HepG2 (cell line): ENCODE measurements around the gene GGT7. TPM values are rescaled to one million over a fixed set of nuclear protein-coding genes. Genes with fewer than 3 reads are reported as not detected.

Experiments used
- BRD4 ChIP-seq: sonication (generic); formaldehyde crosslinking; IDR thresholded peaks from 2 replicates; pipeline ENCODE4 v1.4.0; 2020; ENCODE audit warnings: missing genetic modification reagents
- DR1 ChIP-seq: sonication (generic); formaldehyde crosslinking; IDR thresholded peaks from 2 replicates; pipeline ENCODE4 v1.8.0; 2021; ENCODE audit warnings: mild to moderate bottlenecking, missing genetic modification reagents, inconsistent platforms
- JDP2 ChIP-seq: sonication (generic); formaldehyde crosslinking; IDR thresholded peaks from 2 replicates; pipeline ENCODE4 v1.8.1; 2022; ENCODE audit warnings: missing genetic modification reagents, borderline replicate concordance
- NFATC3 ChIP-seq: sonication (generic); formaldehyde crosslinking; IDR thresholded peaks from 2 replicates; pipeline ENCODE4 v1.5.1; 2020; ENCODE audit warnings: mild to moderate bottlenecking, missing genetic modification reagents
- NR1H2 ChIP-seq: sonication (generic); formaldehyde crosslinking; IDR thresholded peaks from 2 replicates; pipeline ENCODE4 v1.8.1; 2022; ENCODE audit warnings: low read depth, missing genetic modification reagents, borderline replicate concordance
- NR2C2 ChIP-seq: sonication (generic); formaldehyde crosslinking; IDR thresholded peaks from 2 replicates; pipeline ENCODE4 v1.4.0; 2020; ENCODE audit warnings: missing genetic modification reagents, mild to moderate bottlenecking, moderate library complexity, borderline replicate concordance
- PLRG1 ChIP-seq: fragments of 450-650 bp; conservative IDR thresholded peaks from 2 replicates; pipeline ENCODE4 v1.6.1; 2016
- PRMT3 ChIP-seq: sonication (generic); formaldehyde crosslinking; IDR thresholded peaks from 2 replicates; pipeline ENCODE4 v1.8.1; 2022; ENCODE audit warnings: low read depth, mild to moderate bottlenecking, moderate library complexity, missing genetic modification reagents, borderline replicate concordance
- SIN3A ChIP-seq: IDR thresholded peaks from 2 replicates; pipeline ENCODE4 v1.6.1; 2011; ENCODE audit warnings: low read depth, mild to moderate bottlenecking, control low read depth, low read length, borderline replicate concordance
- SNAPC2 ChIP-seq: sonication (generic); formaldehyde crosslinking; IDR thresholded peaks from 2 replicates; pipeline ENCODE4 v1.8.1; 2022; ENCODE audit warnings: mild to moderate bottlenecking, missing genetic modification reagents
- TCF7L2 ChIP-seq: IDR thresholded peaks from 2 replicates; pipeline ENCODE4 v1.6.1; 2011; ENCODE audit warnings: mild to moderate bottlenecking, low read depth, low read length, moderate library complexity
- WIZ ChIP-seq: sonication (generic); formaldehyde crosslinking; IDR thresholded peaks from 2 replicates; pipeline ENCODE4 v1.5.1; 2020; ENCODE audit warnings: mild to moderate bottlenecking, missing genetic modification reagents
- ZBTB3 ChIP-seq: sonication (generic); formaldehyde crosslinking; IDR thresholded peaks from 2 replicates; pipeline ENCODE4 v1.4.0; 2020; ENCODE audit warnings: low read depth, mild to moderate bottlenecking, moderate library complexity, missing genetic modification reagents, borderline replicate concordance
- ZNF234 ChIP-seq: sonication (generic); formaldehyde crosslinking; conservative IDR thresholded peaks from 2 replicates; pipeline ENCODE4 v1.5.1; 2020; ENCODE audit warnings: mild to moderate bottlenecking, missing genetic modification reagents
- ZNF776 ChIP-seq: sonication (generic); formaldehyde crosslinking; IDR thresholded peaks from 2 replicates; pipeline ENCODE4 v1.4.0; 2020; ENCODE audit warnings: mild to moderate bottlenecking, missing genetic modification reagents
- ZNF816 ChIP-seq: sonication (generic); formaldehyde crosslinking; IDR thresholded peaks from 2 replicates; pipeline ENCODE4 v1.8.0; 2022; ENCODE audit warnings: missing genetic modification reagents, mild to moderate bottlenecking, borderline replicate concordance
- ZNF83 ChIP-seq: sonication (generic); formaldehyde crosslinking; IDR thresholded peaks from 2 replicates; pipeline ENCODE4 v1.4.0; 2020; ENCODE audit warnings: missing genetic modification reagents, mild to moderate bottlenecking, borderline replicate concordance
- ZNF891 ChIP-seq: sonication (generic); formaldehyde crosslinking; IDR thresholded peaks from 2 replicates; pipeline ENCODE4 v1.5.0; 2020; ENCODE audit warnings: mild to moderate bottlenecking, missing genetic modification reagents
- polyA plus RNA-seq, 8 experiments: library from polyadenylated mRNA; depleted of rRNA in 3 of 8; stranded (reverse) in 7 of 8; unstranded in 1 of 8; fragments of >200 nt; fragmentation: Illumina TruSeq in 4 of 8; extraction: Trizol in 4 of 8; gene quantifications; 2 replicates each; pipeline versions ENCODE4 v1.2.1 to v1.2.3, GENCODE V29; 2011 to 2016; ENCODE audit warnings: low read depth in 4 of 8, missing spikeins in 1 of 8, mixed read lengths in 1 of 8; ENCODE audit not compliant: insufficient read depth in 1 of 8
- total RNA-seq, 5 experiments: library from RNA; depleted of rRNA; stranded (reverse); fragments of >200 nt; fragmentation: Illumina TruSeq; extraction: Trizol; gene quantifications; 2 replicates each; pipeline ENCODE4 v1.2.3, GENCODE V29; 2016; ENCODE audit warnings: low read depth in 1 of 5
- TF ChIP-seq, protein P1 (sequence below): sonication (generic); formaldehyde crosslinking; IDR thresholded peaks from 2 replicates; pipeline ENCODE4; 2020; ENCODE audit warnings: missing genetic modification reagents, mild to moderate bottlenecking, borderline replicate concordance
- TF ChIP-seq, protein P2 (sequence below): sonication (generic); formaldehyde crosslinking; IDR thresholded peaks from 2 replicates; pipeline ENCODE4 v1.5.0; 2020; ENCODE audit warnings: mild to moderate bottlenecking, missing genetic modification reagents, borderline replicate concordance
- TF ChIP-seq, protein P3 (sequence below): sonication (generic); formaldehyde crosslinking; IDR thresholded peaks from 2 replicates; pipeline ENCODE4 v1.8.1; 2023; ENCODE audit warnings: mild to moderate bottlenecking, missing genetic modification reagents
- TF ChIP-seq, protein P4 (sequence below): sonication (generic); formaldehyde crosslinking; IDR thresholded peaks from 2 replicates; pipeline ENCODE4 v1.4.0; 2020; ENCODE audit warnings: mild to moderate bottlenecking, missing genetic modification reagents

Gene GGT7
- total and polyA plus RNA-seq, 2 of the 13 experiments (the other 11 are each of a cell fraction or from before 2014, with no cell fraction given), result 6.6 to 23.0 TPM

DNA sequence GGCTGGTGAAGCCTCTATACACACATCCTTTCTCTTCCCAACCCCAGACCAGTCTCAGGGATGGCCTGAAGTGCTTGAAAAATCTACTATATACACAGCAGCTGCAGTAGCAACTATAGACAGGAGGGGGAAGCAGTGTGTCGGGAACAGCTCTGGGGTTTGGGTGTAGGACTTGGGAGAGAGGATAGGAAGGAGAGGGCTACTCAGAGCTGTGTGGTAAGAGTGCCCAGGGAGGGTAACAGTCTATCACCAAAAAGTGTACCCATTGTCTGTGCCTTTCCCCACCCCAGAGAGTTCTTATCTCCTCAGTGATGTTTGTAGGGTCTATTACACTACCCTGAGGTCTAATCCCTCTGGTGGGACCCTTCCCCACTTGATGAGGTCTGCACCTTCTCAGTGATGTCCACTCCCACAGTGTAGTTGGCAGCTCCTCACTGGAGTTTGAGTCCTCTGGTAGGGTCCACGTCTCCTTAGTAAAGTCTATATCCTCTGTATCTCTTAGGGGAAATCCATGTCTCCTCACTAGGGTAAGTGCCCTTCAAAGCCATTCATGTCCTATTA is 1.5 kb upstream of the GGT7 start (continued):
- TF ChIP-seq SIN3A (no peak), BRD4 (CRISPR knock-in tag) (no peak), DR1 (CRISPR knock-in tag) (no peak), ZNF234 (CRISPR knock-in tag) (no peak), ZNF891 (CRISPR knock-in tag) (no peak), ZBTB3 (CRISPR knock-in tag) (no peak), PLRG1 (no peak), WIZ (CRISPR knock-in tag) (no peak), NFATC3 (peak; percentile 80; the same call in 1 of the 2 replicates), NR2C2 (CRISPR knock-in tag) (no peak), PRMT3 (CRISPR knock-in tag) (no peak), SNAPC2 (no peak), ZNF83 (CRISPR knock-in tag) (0 out of 2 replicates have a peak, but pooled peaks have one; percentile 52), ZNF816 (CRISPR knock-in tag) (no peak), TCF7L2 (no peak), ZNF776 (CRISPR knock-in tag) (no peak), NR1H2 (no peak), JDP2 (CRISPR knock-in tag) (no peak)
- TF ChIP-seq, protein P1, sequence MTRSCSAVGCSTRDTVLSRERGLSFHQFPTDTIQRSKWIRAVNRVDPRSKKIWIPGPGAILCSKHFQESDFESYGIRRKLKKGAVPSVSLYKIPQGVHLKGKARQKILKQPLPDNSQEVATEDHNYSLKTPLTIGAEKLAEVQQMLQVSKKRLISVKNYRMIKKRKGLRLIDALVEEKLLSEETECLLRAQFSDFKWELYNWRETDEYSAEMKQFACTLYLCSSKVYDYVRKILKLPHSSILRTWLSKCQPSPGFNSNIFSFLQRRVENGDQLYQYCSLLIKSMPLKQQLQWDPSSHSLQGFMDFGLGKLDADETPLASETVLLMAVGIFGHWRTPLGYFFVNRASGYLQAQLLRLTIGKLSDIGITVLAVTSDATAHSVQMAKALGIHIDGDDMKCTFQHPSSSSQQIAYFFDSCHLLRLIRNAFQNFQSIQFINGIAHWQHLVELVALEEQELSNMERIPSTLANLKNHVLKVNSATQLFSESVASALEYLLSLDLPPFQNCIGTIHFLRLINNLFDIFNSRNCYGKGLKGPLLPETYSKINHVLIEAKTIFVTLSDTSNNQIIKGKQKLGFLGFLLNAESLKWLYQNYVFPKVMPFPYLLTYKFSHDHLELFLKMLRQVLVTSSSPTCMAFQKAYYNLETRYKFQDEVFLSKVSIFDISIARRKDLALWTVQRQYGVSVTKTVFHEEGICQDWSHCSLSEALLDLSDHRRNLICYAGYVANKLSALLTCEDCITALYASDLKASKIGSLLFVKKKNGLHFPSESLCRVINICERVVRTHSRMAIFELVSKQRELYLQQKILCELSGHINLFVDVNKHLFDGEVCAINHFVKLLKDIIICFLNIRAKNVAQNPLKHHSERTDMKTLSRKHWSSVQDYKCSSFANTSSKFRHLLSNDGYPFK (CRISPR knock-in tag), result no peak
- TF ChIP-seq, protein P2, sequence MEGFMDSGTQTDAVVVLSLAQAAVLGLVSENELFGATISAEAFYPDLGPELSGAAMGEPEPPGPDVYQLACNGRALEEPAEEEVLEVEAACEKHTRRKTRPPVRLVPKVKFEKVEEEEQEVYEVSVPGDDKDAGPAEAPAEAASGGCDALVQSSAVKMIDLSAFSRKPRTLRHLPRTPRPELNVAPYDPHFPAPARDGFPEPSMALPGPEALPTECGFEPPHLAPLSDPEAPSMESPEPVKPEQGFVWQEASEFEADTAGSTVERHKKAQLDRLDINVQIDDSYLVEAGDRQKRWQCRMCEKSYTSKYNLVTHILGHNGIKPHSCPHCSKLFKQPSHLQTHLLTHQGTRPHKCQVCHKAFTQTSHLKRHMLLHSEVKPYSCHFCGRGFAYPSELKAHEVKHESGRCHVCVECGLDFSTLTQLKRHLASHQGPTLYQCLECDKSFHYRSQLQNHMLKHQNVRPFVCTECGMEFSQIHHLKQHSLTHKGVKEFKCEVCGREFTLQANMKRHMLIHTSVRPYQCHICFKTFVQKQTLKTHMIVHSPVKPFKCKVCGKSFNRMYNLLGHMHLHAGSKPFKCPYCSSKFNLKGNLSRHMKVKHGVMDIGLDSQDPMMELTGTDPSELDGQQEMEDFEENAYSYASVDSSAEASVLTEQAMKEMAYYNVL (CRISPR knock-in tag), result no peak
- TF ChIP-seq, protein P3, sequence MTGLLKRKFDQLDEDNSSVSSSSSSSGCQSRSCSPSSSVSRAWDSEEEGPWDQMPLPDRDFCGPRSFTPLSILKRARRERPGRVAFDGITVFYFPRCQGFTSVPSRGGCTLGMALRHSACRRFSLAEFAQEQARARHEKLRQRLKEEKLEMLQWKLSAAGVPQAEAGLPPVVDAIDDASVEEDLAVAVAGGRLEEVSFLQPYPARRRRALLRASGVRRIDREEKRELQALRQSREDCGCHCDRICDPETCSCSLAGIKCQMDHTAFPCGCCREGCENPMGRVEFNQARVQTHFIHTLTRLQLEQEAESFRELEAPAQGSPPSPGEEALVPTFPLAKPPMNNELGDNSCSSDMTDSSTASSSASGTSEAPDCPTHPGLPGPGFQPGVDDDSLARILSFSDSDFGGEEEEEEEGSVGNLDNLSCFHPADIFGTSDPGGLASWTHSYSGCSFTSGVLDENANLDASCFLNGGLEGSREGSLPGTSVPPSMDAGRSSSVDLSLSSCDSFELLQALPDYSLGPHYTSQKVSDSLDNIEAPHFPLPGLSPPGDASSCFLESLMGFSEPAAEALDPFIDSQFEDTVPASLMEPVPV (CRISPR knock-in tag), result no peak
- TF ChIP-seq, protein P4, sequence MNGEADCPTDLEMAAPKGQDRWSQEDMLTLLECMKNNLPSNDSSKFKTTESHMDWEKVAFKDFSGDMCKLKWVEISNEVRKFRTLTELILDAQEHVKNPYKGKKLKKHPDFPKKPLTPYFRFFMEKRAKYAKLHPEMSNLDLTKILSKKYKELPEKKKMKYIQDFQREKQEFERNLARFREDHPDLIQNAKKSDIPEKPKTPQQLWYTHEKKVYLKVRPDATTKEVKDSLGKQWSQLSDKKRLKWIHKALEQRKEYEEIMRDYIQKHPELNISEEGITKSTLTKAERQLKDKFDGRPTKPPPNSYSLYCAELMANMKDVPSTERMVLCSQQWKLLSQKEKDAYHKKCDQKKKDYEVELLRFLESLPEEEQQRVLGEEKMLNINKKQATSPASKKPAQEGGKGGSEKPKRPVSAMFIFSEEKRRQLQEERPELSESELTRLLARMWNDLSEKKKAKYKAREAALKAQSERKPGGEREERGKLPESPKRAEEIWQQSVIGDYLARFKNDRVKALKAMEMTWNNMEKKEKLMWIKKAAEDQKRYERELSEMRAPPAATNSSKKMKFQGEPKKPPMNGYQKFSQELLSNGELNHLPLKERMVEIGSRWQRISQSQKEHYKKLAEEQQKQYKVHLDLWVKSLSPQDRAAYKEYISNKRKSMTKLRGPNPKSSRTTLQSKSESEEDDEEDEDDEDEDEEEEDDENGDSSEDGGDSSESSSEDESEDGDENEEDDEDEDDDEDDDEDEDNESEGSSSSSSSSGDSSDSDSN (CRISPR knock-in tag), result no peak; the same call in 1 of the 2 replicates
